WTC11 (cell line): Measurements from ENCODE around the gene VAV2. TPM values are rescaled to one million over a fixed set of nuclear protein-coding genes. Genes with fewer than 3 reads are reported as not detected.

Source experiments
- ATAC-seq: fragments of 200-7000 bp; cut with Tn5 transposase; 2 replicates; pipeline ENCODE4 v1.10.0; 2021; ENCODE audit warnings: mild to moderate bottlenecking, moderate library complexity
- CTCF ChIA-PET: fragments of 300-600 bp; sonication (Branson Sonifier 250); formaldehyde crosslinking; loops from one replicate; lab custom pipeline; 2021; ENCODE audit warnings: antibody characterized with exemption; lab: Charles Lee
- POLR2A ChIA-PET: fragments of 350-600 bp; sonication (Branson Sonifier 250); formaldehyde crosslinking; loops from one replicate; lab custom pipeline; 2021; ENCODE audit warnings: antibody characterized with exemption; lab: Charles Lee
- DNase-seq: peaks from one replicate; pipeline ENCODE4 v3.0.0; 2021; ENCODE audit warnings: low spot score
- H3K27ac Mint-ChIP-seq: 2 replicates; pipeline ENCODE4 v1.8.0; 2021; ENCODE audit warnings: mixed read lengths
- H3K27me3 Mint-ChIP-seq: 2 replicates; pipeline ENCODE4 v1.8.0; 2021; ENCODE audit warnings: low read depth, mild to moderate bottlenecking, moderate library complexity, mixed read lengths
- H3K36me3 Mint-ChIP-seq: 2 replicates; pipeline ENCODE4 v1.8.0; 2021; ENCODE audit warnings: mixed read lengths
- H3K4me1 Mint-ChIP-seq: 2 replicates; pipeline ENCODE4 v1.8.0; 2022; ENCODE audit warnings: mixed read lengths
- H3K4me3 Mint-ChIP-seq: 2 replicates; pipeline ENCODE4 v1.8.0; 2021; ENCODE audit warnings: mild to moderate bottlenecking, moderate library complexity, mixed read lengths
- H3K9me3 Mint-ChIP-seq: 2 replicates; pipeline ENCODE4 v1.8.0; 2021; ENCODE audit warnings: mixed read lengths
- FOXK1 ChIP-seq: sonication (generic); formaldehyde crosslinking; IDR thresholded peaks from 2 replicates; pipeline ENCODE4 v1.8.0; 2022; ENCODE audit warnings: mild to moderate bottlenecking, moderate library complexity, missing genetic modification reagents
- GRHL2 ChIP-seq: fragments of 250-450 bp; sonication (Bioruptor Pico); IDR thresholded peaks from 2 replicates; pipeline ENCODE4 v1.8.0; 2022; ENCODE audit warnings: mild to moderate bottlenecking, moderate library complexity; ENCODE audit not compliant: insufficient replicate concordance, severe bottlenecking
- MXD4 ChIP-seq: fragments of 250-450 bp; sonication (Bioruptor Pico); IDR thresholded peaks from 2 replicates; pipeline ENCODE4 v1.8.0; 2021; ENCODE audit warnings: mild to moderate bottlenecking, moderate library complexity, borderline replicate concordance
- ZNF263 ChIP-seq: sonication (generic); formaldehyde crosslinking; IDR thresholded peaks from 2 replicates; pipeline ENCODE4 v1.8.1; 2022; ENCODE audit warnings: low read depth, mild to moderate bottlenecking, moderate library complexity, missing genetic modification reagents
- ZNF416 ChIP-seq: fragments of 250-450 bp; sonication (Bioruptor Pico); IDR thresholded peaks from 2 replicates; pipeline ENCODE4 v1.9.0; 2021; ENCODE audit warnings: mild to moderate bottlenecking, inconsistent platforms
- total RNA-seq: library from RNA; stranded (reverse); gene quantifications from 3 replicates; pipeline ENCODE4 v1.2.3, GENCODE V29; 2021
- TF ChIP-seq, protein P1 (sequence below): sonication (generic); formaldehyde crosslinking; IDR thresholded peaks from 2 replicates; pipeline ENCODE4 v1.8.0; 2022; ENCODE audit warnings: missing genetic modification reagents
- TF ChIP-seq, protein P2 (sequence below): sonication (generic); formaldehyde crosslinking; conservative IDR thresholded peaks from 2 replicates; pipeline ENCODE4 v1.8.1; 2023; ENCODE audit warnings: mild to moderate bottlenecking, low read depth, missing genetic modification reagents, moderate library complexity
- TF ChIP-seq, protein P3 (sequence below): sonication (generic); formaldehyde crosslinking; IDR thresholded peaks from 2 replicates; pipeline ENCODE4 v1.8.0; 2023; ENCODE audit warnings: missing genetic modification reagents
- TF ChIP-seq, protein P4 (sequence below): sonication (generic); formaldehyde crosslinking; IDR thresholded peaks from 2 replicates; pipeline ENCODE4 v1.8.0; 2022; ENCODE audit warnings: mild to moderate bottlenecking, missing genetic modification reagents
- TF ChIP-seq, protein P5 (sequence below): fragments of 250-450 bp; sonication (Bioruptor Pico); IDR thresholded peaks from 2 replicates; pipeline ENCODE4 v1.9.0; 2021; ENCODE audit warnings: mild to moderate bottlenecking
- TF ChIP-seq, protein P6 (sequence below): sonication (generic); formaldehyde crosslinking; IDR thresholded peaks from 2 replicates; pipeline ENCODE4 v1.8.1; 2023; ENCODE audit warnings: mild to moderate bottlenecking, missing genetic modification reagents
- TF ChIP-seq, protein P7 (sequence below): sonication (generic); formaldehyde crosslinking; IDR thresholded peaks from 2 replicates; pipeline ENCODE4 v1.8.0; 2022; ENCODE audit warnings: mild to moderate bottlenecking, missing genetic modification reagents
- TF ChIP-seq, protein P8 (sequence below): sonication (generic); formaldehyde crosslinking; IDR thresholded peaks from 2 replicates; pipeline ENCODE4 v1.8.1; 2023; ENCODE audit warnings: mild to moderate bottlenecking, moderate library complexity, missing genetic modification reagents

VAV2 gene
- total RNA-seq, 1 experiment from 2014 or later = 39.7 TPM

DNA sequence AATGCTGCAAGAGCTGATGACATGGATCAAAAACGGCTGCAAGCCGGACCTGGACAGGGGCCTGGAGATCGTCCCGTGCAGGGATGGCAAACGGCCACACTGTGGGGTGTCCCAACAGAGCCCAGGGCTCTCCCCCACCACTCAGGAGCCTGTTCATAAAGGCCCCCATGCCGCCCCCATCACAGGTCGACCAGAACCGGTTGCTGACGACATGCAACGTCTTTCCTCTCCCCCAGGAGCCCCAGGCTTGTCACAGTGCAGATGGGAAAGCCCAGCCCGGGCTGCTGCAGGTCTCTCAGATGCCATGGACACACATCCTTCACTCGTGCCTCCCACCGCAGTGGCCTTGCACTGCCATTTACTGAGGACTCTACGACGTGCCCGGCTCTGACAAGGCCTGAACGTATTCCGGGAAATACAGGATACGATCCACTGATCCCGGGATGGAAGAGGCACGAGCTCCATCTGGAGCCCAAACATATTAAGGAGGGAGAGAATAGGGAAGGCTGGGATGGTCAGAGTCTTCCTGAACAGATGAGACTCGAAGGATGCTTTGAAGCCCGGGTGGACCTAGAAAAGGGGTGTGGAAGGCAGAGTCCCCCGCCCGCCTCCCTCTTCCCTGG, 177.4 kb downstream of the VAV2 start:
- no peaks in the 10 kb centered on the region for H3K27me3 Mint-ChIP-seq
- H3K4me1 Mint-ChIP-seq = peaks cover 4% of the 10 kb centered on the region; the same call in 1 of the 2 replicates
- TF ChIP-seq MXD4 (no peak), ZNF263 (CRISPR knock-in tag) (no peak)
- TF ChIP-seq, protein P1, sequence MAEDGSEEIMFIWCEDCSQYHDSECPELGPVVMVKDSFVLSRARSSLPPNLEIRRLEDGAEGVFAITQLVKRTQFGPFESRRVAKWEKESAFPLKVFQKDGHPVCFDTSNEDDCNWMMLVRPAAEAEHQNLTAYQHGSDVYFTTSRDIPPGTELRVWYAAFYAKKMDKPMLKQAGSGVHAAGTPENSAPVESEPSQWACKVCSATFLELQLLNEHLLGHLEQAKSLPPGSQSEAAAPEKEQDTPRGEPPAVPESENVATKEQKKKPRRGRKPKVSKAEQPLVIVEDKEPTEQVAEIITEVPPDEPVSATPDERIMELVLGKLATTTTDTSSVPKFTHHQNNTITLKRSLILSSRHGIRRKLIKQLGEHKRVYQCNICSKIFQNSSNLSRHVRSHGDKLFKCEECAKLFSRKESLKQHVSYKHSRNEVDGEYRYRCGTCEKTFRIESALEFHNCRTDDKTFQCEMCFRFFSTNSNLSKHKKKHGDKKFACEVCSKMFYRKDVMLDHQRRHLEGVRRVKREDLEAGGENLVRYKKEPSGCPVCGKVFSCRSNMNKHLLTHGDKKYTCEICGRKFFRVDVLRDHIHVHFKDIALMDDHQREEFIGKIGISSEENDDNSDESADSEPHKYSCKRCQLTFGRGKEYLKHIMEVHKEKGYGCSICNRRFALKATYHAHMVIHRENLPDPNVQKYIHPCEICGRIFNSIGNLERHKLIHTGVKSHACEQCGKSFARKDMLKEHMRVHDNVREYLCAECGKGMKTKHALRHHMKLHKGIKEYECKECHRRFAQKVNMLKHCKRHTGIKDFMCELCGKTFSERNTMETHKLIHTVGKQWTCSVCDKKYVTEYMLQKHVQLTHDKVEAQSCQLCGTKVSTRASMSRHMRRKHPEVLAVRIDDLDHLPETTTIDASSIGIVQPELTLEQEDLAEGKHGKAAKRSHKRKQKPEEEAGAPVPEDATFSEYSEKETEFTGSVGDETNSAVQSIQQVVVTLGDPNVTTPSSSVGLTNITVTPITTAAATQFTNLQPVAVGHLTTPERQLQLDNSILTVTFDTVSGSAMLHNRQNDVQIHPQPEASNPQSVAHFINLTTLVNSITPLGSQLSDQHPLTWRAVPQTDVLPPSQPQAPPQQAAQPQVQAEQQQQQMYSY (CRISPR knock-in tag) = no peak
- TF ChIP-seq, protein P2, sequence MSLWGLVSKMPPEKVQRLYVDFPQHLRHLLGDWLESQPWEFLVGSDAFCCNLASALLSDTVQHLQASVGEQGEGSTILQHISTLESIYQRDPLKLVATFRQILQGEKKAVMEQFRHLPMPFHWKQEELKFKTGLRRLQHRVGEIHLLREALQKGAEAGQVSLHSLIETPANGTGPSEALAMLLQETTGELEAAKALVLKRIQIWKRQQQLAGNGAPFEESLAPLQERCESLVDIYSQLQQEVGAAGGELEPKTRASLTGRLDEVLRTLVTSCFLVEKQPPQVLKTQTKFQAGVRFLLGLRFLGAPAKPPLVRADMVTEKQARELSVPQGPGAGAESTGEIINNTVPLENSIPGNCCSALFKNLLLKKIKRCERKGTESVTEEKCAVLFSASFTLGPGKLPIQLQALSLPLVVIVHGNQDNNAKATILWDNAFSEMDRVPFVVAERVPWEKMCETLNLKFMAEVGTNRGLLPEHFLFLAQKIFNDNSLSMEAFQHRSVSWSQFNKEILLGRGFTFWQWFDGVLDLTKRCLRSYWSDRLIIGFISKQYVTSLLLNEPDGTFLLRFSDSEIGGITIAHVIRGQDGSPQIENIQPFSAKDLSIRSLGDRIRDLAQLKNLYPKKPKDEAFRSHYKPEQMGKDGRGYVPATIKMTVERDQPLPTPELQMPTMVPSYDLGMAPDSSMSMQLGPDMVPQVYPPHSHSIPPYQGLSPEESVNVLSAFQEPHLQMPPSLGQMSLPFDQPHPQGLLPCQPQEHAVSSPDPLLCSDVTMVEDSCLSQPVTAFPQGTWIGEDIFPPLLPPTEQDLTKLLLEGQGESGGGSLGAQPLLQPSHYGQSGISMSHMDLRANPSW = no peak
- ChIA-PET POLR2A (interaction anchor here (0.5 kb wide), 1 partner anchor 151 kb away, joined by 3 read pairs; no protein-coding TSS in a partner anchor), CTCF (interaction anchor here (0.9 kb wide), 1 partner anchor 32 kb away, joined by 3 read pairs; no protein-coding TSS in a partner anchor)
- H3K4me3 Mint-ChIP-seq = no peak overlapping the region
- DNase-seq (no peak), ATAC-seq (no peak)
- H3K36me3 Mint-ChIP-seq = no peaks in the 10 kb centered on the region
- H3K9me3 Mint-ChIP-seq = no peaks in the 10 kb centered on the region
- no peak overlapping the region for H3K27ac Mint-ChIP-seq

DNA sequence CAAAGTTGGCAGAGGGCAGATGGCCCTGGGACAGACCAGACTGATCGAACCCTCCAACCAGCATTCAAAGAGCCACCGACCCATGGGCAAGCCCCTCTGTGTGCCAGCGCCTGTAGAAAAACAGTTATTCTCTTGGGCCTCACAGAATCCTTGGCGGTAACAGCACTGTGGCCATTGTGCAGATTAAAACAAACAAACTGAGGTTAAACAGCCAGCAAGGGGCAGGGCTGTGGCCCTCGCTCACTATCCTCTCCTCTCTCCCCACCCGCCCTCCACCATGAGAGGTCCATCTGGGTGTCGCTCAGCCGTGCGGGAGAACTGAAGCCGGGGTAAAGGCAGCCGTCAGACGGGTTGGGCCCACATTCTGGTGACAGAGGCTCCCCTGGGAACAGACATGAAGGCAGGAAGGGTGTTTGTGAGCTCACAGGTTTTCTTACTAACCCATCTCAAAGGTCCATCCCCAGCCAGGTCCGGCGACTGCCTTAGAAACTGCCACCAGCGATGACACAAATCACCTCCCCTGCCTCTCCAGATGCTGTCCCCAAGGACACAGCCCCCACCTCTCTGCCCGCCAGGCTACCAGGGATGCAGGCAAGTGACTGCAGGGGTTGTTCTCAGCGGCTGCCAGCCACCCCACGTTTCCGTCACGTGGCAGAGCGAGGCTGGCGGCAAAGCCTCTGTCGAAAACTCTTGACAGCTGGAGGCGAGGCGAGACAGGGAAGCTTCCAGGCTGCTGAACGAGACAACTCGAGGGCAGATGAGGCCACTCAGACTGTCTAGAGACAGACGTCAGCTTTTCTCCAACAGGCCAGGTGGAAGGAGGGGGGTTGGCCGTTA, 178.2 kb downstream of the VAV2 start:
- Mint-ChIP-seq H3K4me3 (no peak overlapping the region), H3K36me3 (no peaks in the 10 kb centered on the region), H3K27me3 (no peaks in the 10 kb centered on the region), H3K4me1 (peaks cover 4% of the 10 kb centered on the region; the same call in 1 of the 2 replicates), H3K27ac (no peak overlapping the region), H3K9me3 (no peaks in the 10 kb centered on the region)
- ChIA-PET POLR2A (interaction anchor here (0.5 to 1.1 kb wide), 2 partner anchors 10 to 151 kb away, joined by 3 read pairs; no protein-coding TSS in a partner anchor), CTCF (interaction anchor here (0.9 to 1.3 kb wide), 4 partner anchors 10 to 71 kb away, joined by 3 to 5 read pairs (median 4); no protein-coding TSS in a partner anchor)
- DNase-seq (no peak), ATAC-seq (no peak)
- TF ChIP-seq, protein P3, sequence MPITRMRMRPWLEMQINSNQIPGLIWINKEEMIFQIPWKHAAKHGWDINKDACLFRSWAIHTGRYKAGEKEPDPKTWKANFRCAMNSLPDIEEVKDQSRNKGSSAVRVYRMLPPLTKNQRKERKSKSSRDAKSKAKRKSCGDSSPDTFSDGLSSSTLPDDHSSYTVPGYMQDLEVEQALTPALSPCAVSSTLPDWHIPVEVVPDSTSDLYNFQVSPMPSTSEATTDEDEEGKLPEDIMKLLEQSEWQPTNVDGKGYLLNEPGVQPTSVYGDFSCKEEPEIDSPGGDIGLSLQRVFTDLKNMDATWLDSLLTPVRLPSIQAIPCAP (CRISPR knock-in tag) = no peak
- TF ChIP-seq, protein P4, sequence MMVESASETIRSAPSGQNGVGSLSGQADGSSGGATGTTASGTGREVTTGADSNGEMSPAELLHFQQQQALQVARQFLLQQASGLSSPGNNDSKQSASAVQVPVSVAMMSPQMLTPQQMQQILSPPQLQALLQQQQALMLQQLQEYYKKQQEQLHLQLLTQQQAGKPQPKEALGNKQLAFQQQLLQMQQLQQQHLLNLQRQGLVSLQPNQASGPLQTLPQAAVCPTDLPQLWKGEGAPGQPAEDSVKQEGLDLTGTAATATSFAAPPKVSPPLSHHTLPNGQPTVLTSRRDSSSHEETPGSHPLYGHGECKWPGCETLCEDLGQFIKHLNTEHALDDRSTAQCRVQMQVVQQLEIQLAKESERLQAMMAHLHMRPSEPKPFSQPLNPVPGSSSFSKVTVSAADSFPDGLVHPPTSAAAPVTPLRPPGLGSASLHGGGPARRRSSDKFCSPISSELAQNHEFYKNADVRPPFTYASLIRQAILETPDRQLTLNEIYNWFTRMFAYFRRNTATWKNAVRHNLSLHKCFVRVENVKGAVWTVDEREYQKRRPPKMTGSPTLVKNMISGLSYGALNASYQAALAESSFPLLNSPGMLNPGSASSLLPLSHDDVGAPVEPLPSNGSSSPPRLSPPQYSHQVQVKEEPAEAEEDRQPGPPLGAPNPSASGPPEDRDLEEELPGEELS (CRISPR knock-in tag) = no peak
- TF ChIP-seq, protein P5, sequence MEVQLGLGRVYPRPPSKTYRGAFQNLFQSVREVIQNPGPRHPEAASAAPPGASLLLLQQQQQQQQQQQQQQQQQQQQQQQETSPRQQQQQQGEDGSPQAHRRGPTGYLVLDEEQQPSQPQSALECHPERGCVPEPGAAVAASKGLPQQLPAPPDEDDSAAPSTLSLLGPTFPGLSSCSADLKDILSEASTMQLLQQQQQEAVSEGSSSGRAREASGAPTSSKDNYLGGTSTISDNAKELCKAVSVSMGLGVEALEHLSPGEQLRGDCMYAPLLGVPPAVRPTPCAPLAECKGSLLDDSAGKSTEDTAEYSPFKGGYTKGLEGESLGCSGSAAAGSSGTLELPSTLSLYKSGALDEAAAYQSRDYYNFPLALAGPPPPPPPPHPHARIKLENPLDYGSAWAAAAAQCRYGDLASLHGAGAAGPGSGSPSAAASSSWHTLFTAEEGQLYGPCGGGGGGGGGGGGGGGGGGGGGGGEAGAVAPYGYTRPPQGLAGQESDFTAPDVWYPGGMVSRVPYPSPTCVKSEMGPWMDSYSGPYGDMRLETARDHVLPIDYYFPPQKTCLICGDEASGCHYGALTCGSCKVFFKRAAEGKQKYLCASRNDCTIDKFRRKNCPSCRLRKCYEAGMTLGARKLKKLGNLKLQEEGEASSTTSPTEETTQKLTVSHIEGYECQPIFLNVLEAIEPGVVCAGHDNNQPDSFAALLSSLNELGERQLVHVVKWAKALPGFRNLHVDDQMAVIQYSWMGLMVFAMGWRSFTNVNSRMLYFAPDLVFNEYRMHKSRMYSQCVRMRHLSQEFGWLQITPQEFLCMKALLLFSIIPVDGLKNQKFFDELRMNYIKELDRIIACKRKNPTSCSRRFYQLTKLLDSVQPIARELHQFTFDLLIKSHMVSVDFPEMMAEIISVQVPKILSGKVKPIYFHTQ (CRISPR knock-in tag) = no peak
- TF ChIP-seq GRHL2 (CRISPR knock-in tag) (no peak), ZNF416 (no peak), FOXK1 (CRISPR knock-in tag) (no peak)
- TF ChIP-seq, protein P6, sequence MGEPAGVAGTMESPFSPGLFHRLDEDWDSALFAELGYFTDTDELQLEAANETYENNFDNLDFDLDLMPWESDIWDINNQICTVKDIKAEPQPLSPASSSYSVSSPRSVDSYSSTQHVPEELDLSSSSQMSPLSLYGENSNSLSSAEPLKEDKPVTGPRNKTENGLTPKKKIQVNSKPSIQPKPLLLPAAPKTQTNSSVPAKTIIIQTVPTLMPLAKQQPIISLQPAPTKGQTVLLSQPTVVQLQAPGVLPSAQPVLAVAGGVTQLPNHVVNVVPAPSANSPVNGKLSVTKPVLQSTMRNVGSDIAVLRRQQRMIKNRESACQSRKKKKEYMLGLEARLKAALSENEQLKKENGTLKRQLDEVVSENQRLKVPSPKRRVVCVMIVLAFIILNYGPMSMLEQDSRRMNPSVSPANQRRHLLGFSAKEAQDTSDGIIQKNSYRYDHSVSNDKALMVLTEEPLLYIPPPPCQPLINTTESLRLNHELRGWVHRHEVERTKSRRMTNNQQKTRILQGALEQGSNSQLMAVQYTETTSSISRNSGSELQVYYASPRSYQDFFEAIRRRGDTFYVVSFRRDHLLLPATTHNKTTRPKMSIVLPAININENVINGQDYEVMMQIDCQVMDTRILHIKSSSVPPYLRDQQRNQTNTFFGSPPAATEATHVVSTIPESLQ (CRISPR knock-in tag) = no peak
- TF ChIP-seq, protein P7, sequence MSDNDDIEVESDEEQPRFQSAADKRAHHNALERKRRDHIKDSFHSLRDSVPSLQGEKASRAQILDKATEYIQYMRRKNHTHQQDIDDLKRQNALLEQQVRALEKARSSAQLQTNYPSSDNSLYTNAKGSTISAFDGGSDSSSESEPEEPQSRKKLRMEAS (CRISPR knock-in tag) = no peak
- TF ChIP-seq, protein P8, sequence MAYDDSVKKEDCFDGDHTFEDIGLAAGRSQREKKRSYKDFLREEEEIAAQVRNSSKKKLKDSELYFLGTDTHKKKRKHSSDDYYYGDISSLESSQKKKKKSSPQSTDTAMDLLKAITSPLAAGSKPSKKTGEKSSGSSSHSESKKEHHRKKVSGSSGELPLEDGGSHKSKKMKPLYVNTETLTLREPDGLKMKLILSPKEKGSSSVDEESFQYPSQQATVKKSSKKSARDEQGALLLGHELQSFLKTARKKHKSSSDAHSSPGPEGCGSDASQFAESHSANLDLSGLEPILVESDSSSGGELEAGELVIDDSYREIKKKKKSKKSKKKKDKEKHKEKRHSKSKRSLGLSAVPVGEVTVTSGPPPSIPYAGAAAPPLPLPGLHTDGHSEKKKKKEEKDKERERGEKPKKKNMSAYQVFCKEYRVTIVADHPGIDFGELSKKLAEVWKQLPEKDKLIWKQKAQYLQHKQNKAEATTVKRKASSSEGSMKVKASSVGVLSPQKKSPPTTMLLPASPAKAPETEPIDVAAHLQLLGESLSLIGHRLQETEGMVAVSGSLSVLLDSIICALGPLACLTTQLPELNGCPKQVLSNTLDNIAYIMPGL (CRISPR knock-in tag) = no peak
